K562 (cell line): Measurements from ENCODE around the gene CREG2. TPM values are rescaled to one million over a fixed set of nuclear protein-coding genes. Genes with fewer than 3 reads are reported as not detected.

ENCODE experiments used
- EP400 ChIP-seq: fragments of 450-650 bp; IDR thresholded peaks from 2 replicates; pipeline ENCODE4 v1.6.1; 2017; ENCODE audit warnings: antibody characterized with exemption, mild to moderate bottlenecking, moderate library complexity
- IFI16 ChIP-seq: fragments of 250-450 bp; sonication (Bioruptor Pico); IDR thresholded peaks from 2 replicates; pipeline ENCODE4 v2.1.2; 2022; ENCODE audit warnings: mild to moderate bottlenecking, inconsistent platforms
- MTA2 ChIP-seq: fragments of 450-650 bp; IDR thresholded peaks from 2 replicates; pipeline ENCODE4 v1.6.1; 2016; ENCODE audit warnings: low read depth
- MYC ChIP-seq, 2 experiments: fragments of 250-450 bp in 1 of 2; sonication (Bioruptor Pico) in 1 of 2; IDR thresholded peaks; 2 replicates each; pipeline versions ENCODE4 v1.5.1 to v1.6.1; 2012 to 2021; ENCODE audit warnings: low read depth in 2 of 2, borderline replicate concordance in 1 of 2, improper control_type of control experiment in 1 of 2, low read length in 1 of 2, mild to moderate bottlenecking in 1 of 2, moderate library complexity in 1 of 2
- NFXL1 ChIP-seq: fragments of 450-650 bp; formaldehyde crosslinking; IDR thresholded peaks from 2 replicates; pipeline ENCODE4 v1.4.0; 2021; ENCODE audit warnings: mild to moderate bottlenecking
- PHTF2 ChIP-seq: fragments of 250-450 bp; sonication (Bioruptor Pico); IDR thresholded peaks from 2 replicates; pipeline ENCODE4 v1.5.0; 2021; ENCODE audit warnings: mild to moderate bottlenecking
- REST ChIP-seq, 2 experiments: fragments of 450-650 bp; formaldehyde crosslinking in 1 of 2; IDR thresholded peaks; 2 replicates each; pipeline versions ENCODE4 v1.4.0 to v1.6.1; 2014 to 2020; ENCODE audit warnings: mild to moderate bottlenecking in 2 of 2, borderline replicate concordance in 1 of 2, low read depth in 1 of 2
- SRSF1 ChIP-seq: fragments of 200-400 bp; formaldehyde crosslinking; IDR thresholded peaks from 2 replicates; pipeline ENCODE4 v1.6.1; 2017; ENCODE audit warnings: mild to moderate bottlenecking, low read depth, low read length, moderate library complexity
- ZNF239 ChIP-seq: fragments of 250-450 bp; sonication (Bioruptor Pico); IDR thresholded peaks from 2 replicates; pipeline ENCODE4 v1.4.0; 2020; ENCODE audit warnings: mild to moderate bottlenecking
- ZNF318 ChIP-seq, 2 experiments: fragments of 450-650 bp; IDR thresholded peaks; 2 replicates each; pipeline ENCODE4 v1.6.1; 2016; ENCODE audit warnings: mild to moderate bottlenecking in 2 of 2, borderline replicate concordance in 1 of 2, low read depth in 1 of 2, moderate library complexity in 1 of 2
- polyA plus RNA-seq, 8 experiments: library from polyadenylated mRNA; depleted of rRNA in 4 of 8; stranded (reverse) in 5 of 8; unstranded in 3 of 8; fragments of >200 nt; fragmentation: Nextera tagmentation in 2 of 8; fragmentation: Illumina TruSeq in 1 of 8; extraction: Ambion mirVana in 2 of 8; extraction: Trizol in 1 of 8; gene quantifications; 2 replicates each; pipeline versions ENCODE4 v1.2.1 to v1.2.3, GENCODE V29; 2011 to 2014; ENCODE audit warnings: inconsistent platforms in 1 of 8, missing spikeins in 1 of 8
- total RNA-seq, 7 experiments: library from RNA; depleted of rRNA in 6 of 7; stranded (reverse); fragments of >200 nt in 6 of 7; fragmentation: Illumina TruSeq in 2 of 7; extraction: Trizol in 2 of 7; gene quantifications; 2 replicates each; pipeline versions ENCODE4 v1.2.1 to v1.2.3, GENCODE V29; 2011 to 2021; ENCODE audit warnings: low replicate concordance in 1 of 7

CREG2 gene
- total and polyA plus RNA-seq, 9 of the 15 experiments (the other 6 are each of a cell fraction or from before 2014, with no cell fraction given): not detected

GRCh38 chr2:101308432-101309210, 78.7 kb downstream of the CREG2 start, which contains the start of gene RNF149 (continued):
- TF ChIP-seq ZNF318 (IDR thresholded peaks at IDR 0.05; ENCODE audit: borderline replicate concordance in 1 of 2, low read depth in 1 of 2) (no peak), PHTF2 (CRISPR knock-in tag) (no peak), MTA2 (no peak), MYC (IDR thresholded peaks at IDR 0.05; ENCODE audit: low read depth, low read length) (peak; percentile 90), MYC (CRISPR knock-in tag; IDR thresholded peaks at IDR 0.05; ENCODE audit: borderline replicate concordance, low read depth) (no peak), NFXL1 (CRISPR knock-in tag) (no peak), REST (IDR thresholded peaks at IDR 0.05; ENCODE audit: borderline replicate concordance) (no peak), REST (CRISPR knock-in tag; IDR thresholded peaks at IDR 0.05; ENCODE audit: low read depth) (peak; percentile 26; the same call in 1 of the 2 replicates), ZNF239 (CRISPR knock-in tag) (no peak), EP400 (peak; percentile 91), IFI16 (CRISPR knock-in tag) (no peak), SRSF1 (no peak)
